ENCODE results near the gene ZNF592.

ZNF592 gene

DNA sequence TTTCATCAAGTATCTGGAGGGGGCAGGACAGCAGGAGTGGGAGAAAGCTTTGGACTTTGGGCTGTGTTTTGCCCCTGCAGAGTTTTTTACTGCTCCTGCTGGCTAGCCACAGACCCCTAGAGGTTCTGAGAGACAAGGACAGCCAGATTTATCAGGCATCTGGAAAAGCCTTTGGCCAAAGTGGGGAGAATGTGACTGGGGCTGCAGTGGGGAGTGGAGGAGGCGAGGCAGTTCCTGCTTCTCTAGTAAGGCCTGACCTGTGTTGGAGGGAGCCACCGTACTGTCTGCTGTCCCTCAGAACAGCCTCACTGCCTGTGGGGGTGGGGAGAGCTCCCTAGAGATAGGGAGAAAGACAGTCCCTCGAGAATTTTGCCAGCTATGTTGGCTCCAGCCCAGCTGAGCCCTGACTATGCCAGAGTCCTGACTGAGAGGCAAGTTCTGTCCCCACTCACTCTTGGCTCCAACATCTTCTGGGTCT is 70.9 kb downstream of the ZNF592 start:
- Histone ChIP-seq H3K27ac (no peak overlapping the region), H3K36me3 (no peaks in the 10 kb centered on the region), H3K9me3 (no peaks in the 10 kb centered on the region), H3K4me1 (ENCODE audit: control insufficient read depth in 1 of 2, insufficient read depth in 1 of 2, low read depth in 1 of 2, low read length in 1 of 2) (peaks cover 25 to 31% of the 10 kb centered on the region in 2 experiments), H3K27me3 (peaks cover 10% of the 10 kb centered on the region), H3K4me3 (ENCODE audit: low read depth in 1 of 2, low read length in 1 of 2) (no peak overlapping the region)
- TF ChIP-seq CTCF (IDR thresholded peaks at IDR 0.05), result no peak

GRCh38 chr15:84819791-84820190 is 71.4 kb downstream of the ZNF592 start:
- H3K27ac ChIP-seq, result no peak overlapping the region
- peaks cover 10% of the 10 kb centered on the region for H3K27me3 ChIP-seq
- no peaks in the 10 kb centered on the region for H3K36me3 ChIP-seq
- H3K4me1 ChIP-seq (ENCODE audit: control insufficient read depth in 1 of 2, insufficient read depth in 1 of 2, low read depth in 1 of 2, low read length in 1 of 2), result peaks cover 20 to 28% of the 10 kb centered on the region in 2 experiments
- no peaks in the 10 kb centered on the region for H3K9me3 ChIP-seq
- no peak for TF ChIP-seq CTCF (IDR thresholded peaks at IDR 0.05)
- H3K4me3 ChIP-seq (ENCODE audit: low read depth in 1 of 2, low read length in 1 of 2), result no peak overlapping the region

DNA sequence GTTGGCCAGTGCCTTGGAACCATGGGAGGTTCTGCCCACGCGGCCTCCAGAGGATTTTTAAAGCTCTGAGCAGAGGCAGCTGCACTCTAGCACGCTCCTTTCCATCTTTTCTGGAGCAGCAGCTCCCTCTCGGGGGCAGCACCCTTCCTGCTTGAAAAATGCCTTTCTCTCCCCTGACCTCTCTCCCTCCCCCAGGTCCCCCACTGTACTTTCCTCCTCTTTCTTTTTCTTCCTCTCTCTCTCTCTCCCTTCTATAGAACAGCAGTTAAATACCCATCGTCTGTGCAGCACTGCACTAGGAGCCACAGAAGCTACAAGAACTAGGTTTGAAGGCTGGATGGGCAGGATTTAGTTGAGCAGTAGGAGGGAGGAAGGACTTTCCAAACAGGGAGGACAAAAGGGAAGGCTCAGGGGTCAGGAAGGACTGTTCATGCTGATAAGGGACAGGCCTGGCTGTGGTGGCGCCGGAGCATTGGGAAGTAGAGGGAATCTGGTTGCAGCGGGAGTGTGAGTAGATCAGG is 73.2 kb downstream of the ZNF592 start:
- no peak for TF ChIP-seq CTCF (IDR thresholded peaks at IDR 0.05)
- no peak overlapping the region for H3K27ac ChIP-seq
- peaks cover 10% of the 10 kb centered on the region for H3K27me3 ChIP-seq
- no peaks in the 10 kb centered on the region for H3K36me3 ChIP-seq
- no peak overlapping the region for H3K4me3 ChIP-seq (ENCODE audit: low read depth in 1 of 2, low read length in 1 of 2)
- H3K9me3 ChIP-seq, result no peaks in the 10 kb centered on the region
- peaks cover 6 to 14% of the 10 kb centered on the region in 2 experiments for H3K4me1 ChIP-seq (ENCODE audit: control insufficient read depth in 1 of 2, insufficient read depth in 1 of 2, low read depth in 1 of 2, low read length in 1 of 2)

DNA sequence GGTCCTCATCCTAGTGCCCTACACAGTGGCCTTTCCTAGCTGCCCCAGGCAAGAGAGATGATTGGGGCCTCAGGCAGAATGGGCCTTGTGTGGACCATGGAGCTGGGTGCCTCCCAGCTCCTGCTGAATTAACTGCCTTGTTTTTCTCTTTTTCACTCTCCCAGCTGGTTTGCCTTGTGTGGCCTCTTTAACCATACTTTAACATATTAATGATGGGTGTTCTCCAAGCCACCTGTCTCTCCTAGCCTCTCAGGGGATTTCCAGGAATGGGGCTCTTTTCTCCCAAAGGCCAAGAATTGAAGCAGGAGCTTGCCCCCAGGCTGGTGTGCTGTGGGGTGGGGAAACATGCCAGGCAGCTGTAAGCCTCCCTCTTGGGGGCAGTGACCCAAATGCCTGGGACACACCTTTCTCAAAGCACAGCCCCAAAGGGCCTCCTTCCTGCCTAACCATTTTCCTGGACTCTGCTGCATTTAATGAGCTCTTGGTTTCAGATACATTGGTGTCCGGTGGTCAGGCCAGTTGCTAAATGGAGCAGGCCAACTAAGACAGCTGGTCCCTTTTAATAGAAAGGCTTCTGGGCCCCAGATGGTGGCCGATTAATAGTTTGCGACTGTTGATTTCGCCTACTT is 74.4 kb downstream of the ZNF592 start:
- peaks cover under 1 to 6% of the 10 kb centered on the region in 2 experiments for H3K4me1 ChIP-seq (ENCODE audit: control insufficient read depth in 1 of 2, insufficient read depth in 1 of 2, low read depth in 1 of 2, low read length in 1 of 2)
- no peaks in the 10 kb centered on the region for H3K36me3 ChIP-seq
- TF ChIP-seq CTCF (IDR thresholded peaks at IDR 0.05), result no peak
- no peak overlapping the region for H3K27ac ChIP-seq
- no peaks in the 10 kb centered on the region for H3K9me3 ChIP-seq
- H3K27me3 ChIP-seq, result no peaks in the 10 kb centered on the region
- H3K4me3 ChIP-seq (ENCODE audit: low read depth in 1 of 2, low read length in 1 of 2), result no peak overlapping the region

DNA sequence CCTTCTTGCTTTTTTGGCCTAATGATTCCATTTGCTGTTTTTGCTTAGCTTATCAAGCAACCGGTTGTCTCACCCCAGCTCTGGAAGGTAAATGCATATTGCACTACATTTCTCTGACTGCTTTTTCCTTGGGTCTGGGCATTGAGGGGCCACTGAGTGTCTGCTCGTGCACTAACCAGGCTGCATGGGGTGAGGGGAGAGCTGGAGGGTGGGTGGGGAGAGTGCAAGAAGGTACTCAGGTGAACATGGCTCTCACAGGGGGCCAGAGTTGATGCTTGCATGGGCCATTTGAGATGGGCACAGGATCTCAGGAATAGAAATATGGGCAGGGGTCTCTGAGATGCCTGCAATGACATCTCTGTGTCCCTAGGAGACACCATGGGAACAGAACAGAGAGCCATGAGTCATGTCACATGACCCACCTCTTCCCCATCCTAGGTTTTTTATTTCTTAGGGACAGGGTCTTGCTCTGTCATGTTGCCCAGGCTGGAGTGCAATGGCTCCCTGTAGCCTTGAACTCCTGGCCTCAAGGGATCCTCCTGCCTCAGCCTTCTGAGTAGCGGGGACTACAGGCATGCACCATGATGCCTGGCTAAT is 75.0 kb downstream of the ZNF592 start:
- no peaks in the 10 kb centered on the region for H3K27me3 ChIP-seq

More for the DNA sequence above, 75.0 kb downstream of the ZNF592 start:
- H3K4me1 ChIP-seq (ENCODE audit: control insufficient read depth in 1 of 2, insufficient read depth in 1 of 2, low read depth in 1 of 2, low read length in 1 of 2), result peaks cover 7% of the 10 kb centered on the region in 2 experiments
- no peaks in the 10 kb centered on the region for H3K9me3 ChIP-seq
- H3K4me3 ChIP-seq (ENCODE audit: low read depth in 1 of 2, low read length in 1 of 2), result no peak overlapping the region
- H3K36me3 ChIP-seq, result no peaks in the 10 kb centered on the region
- H3K27ac ChIP-seq, result no peak overlapping the region
- no peak for TF ChIP-seq CTCF (IDR thresholded peaks at IDR 0.05)
